T-helper 1 cell (primary cell): Measurements from ENCODE around the gene LAMA2.
"Not testable (repeated sequence)": the region's sequence is repeated elsewhere in the genome, so short reads cannot be mapped to it uniquely, and the experiment has no call there.

Experiments
- DNase-seq, 5 donors: peaks; one replicate each; pipeline ENCODE4 v3.0.0-alpha.2; 2012 to 2020

Gene LAMA2

GRCh38 chr6:129014302-129014701 is 131.4 kb downstream of the LAMA2 start:
- no peak for DNase-seq

DNA sequence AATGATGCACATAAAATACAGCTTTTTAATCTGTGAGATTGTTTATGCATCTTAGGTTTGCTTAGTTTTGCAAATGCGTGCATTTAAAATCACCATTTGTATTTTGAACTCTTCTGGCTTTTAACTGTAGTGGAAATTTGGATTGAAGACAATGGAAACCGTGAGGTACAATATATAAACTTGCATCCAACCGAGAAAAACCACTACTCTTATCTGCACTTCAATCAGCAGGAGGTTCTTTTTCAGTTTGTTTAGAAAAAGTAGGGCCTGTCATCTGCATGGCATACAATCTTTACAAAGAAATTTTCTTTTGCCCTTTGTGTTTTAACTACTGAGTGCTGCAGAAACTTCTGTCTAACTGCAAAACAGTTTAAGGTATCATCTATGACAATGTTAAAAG is 132.8 kb downstream of the LAMA2 start:
- no peak for DNase-seq

DNA sequence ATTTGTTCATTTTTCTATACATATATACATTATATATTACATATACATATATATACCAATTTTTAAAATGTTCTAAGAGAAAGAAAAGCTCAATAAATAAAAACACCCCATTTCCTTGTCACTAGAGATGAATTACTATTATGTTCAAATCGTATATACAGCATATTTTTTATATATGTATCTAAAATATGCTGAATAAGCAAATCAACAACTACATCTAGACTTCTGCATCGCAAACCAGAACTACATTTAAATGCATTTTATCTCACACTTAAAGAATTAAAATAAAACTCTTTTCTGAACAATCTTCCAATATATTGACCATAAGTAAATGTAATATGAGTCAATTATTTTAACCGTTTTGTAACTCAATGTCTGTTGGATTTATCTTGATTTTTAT is 133.9 kb downstream of the LAMA2 start:
- no peak for DNase-seq

DNA sequence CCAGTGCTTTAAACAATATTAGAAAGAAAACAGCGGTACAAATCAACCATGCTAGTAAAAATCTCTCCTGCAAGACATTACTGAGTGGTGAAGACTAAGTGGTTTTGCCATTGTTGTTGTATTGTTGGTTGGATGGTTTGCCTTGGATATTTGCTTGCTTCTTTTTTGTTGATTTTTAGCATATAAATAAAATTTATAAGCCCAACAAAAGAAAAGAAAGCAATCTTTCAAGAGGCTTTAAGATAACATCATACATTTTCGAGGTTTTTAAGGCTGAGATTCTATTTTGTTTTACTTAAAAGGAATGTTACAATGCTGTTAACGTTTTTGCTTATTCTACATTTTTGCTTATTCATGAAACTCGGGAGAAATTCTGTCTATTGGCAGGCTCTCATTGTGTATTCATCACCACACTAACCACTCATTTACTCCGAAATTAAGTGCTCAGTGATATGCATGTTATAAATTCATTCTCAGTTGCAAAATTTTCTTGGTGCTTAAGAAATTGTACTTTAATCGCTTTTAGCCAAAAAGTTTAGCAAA is 139.1 kb downstream of the LAMA2 start:
- DNase-seq = no peak

- DNase-seq = no peak
These were observed 143.7 kb downstream of the LAMA2 start for GRCh38 chr6:129026601-129027000.

GRCh38 chr6:129029778-129030177 is 146.8 kb downstream of the LAMA2 start:
- no peak for DNase-seq

DNA sequence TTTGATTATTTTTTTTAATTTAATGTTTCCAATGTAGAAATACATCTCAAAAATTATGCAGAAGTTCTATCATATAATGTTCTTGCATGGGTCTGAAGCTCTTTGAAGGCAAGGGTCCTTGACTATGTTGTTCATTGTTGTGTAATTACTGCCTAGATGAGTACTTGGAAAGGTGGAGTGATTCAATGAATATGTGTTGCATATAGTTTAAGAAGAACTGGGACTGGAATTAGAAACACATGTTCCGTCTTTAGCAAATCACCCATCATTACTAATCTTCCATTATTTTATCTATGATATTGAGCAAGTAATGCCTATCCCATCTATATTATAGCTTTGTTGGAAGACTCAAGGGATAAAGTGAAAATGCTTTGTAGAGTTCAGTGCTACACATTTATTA is 147.3 kb downstream of the LAMA2 start:
- DNase-seq = no peak

- no peak for DNase-seq
These were observed 148.2 kb downstream of the LAMA2 start for GRCh38 chr6:129031051-129031599.

DNA sequence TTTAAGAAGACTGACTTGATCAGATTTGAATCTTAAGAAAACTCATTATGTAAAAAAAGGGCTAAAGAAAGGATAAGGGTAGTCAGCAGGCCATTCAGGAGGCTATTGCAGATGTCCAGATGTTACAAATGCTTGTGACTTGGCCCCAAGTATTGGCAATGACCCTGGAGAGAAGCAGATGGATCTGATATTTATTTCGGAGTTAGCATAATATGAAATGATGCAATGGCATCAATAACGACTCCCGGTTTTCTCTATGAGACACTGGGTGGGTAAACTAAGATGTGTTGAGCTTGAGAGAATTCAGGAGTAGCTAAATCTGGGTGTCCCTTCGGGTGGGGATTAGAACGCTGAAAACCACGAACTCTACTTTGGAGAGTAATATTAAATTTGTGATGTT is 149.7 kb downstream of the LAMA2 start:
- no peak for DNase-seq

DNA sequence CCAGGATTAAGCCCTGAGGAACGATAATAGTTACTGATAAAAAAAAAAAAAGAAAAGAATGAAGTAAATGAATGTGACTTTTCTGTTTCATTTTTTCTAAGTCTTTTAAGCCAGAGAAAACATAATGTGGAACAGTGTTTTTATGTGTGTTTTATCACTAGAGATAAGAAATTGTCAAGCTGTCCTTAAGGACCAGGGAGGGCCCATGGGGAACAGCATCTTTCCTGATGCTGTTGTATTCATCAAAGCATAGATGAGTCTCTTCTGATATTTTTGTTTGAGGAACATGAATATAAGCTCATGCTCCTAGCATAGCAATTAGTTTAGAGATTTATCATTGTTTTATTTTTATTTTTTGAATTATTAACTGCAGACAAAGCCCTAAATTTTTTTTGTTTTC is 150.2 kb downstream of the LAMA2 start:
- DNase-seq = no peak

- no peak for DNase-seq
These were observed 150.6 kb downstream of the LAMA2 start for GRCh38 chr6:129033581-129033980.

- no peak for DNase-seq
These were observed 158.6 kb downstream of the LAMA2 start for GRCh38 chr6:129041563-129041962.

DNA sequence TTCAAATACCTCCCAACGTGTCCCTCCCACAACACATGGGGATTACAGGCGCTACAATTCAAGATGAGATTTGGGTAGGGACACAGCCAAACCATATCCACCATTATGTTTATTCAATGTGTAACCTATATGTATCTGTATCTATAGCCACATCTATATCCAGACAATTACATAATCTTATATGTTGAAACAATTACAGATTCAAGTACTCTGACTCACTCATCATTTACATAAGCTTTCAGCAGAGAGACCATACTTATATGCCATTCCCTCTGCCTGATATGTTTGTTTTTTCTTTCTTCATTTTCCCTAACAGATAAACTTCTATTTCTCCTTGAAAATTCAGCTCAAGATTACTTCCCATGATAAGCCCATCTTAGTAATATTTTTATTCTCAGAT is 163.6 kb downstream of the LAMA2 start:
- DNase-seq = no peak

GRCh38 chr6:129047834-129048233 is 164.9 kb downstream of the LAMA2 start:
- no peak for DNase-seq

GRCh38 chr6:129050086-129050485 is 167.1 kb downstream of the LAMA2 start:
- no peak for DNase-seq

- not testable (repeated sequence) for DNase-seq
These were observed 170.2 kb downstream of the LAMA2 start for GRCh38 chr6:129053143-129053542.

- no peak for DNase-seq
These were observed 172.9 kb downstream of the LAMA2 start for GRCh38 chr6:129055796-129056195.

GRCh38 chr6:129059650-129060049 is 176.7 kb downstream of the LAMA2 start:
- no peak for DNase-seq

GRCh38 chr6:129069006-129069405 is 186.1 kb downstream of the LAMA2 start:
- no peak for DNase-seq

- DNase-seq = no peak
These were observed 190.1 kb downstream of the LAMA2 start for GRCh38 chr6:129073051-129073450.

- no peak for DNase-seq
These were observed 190.9 kb downstream of the LAMA2 start for GRCh38 chr6:129073691-129074395.

DNA sequence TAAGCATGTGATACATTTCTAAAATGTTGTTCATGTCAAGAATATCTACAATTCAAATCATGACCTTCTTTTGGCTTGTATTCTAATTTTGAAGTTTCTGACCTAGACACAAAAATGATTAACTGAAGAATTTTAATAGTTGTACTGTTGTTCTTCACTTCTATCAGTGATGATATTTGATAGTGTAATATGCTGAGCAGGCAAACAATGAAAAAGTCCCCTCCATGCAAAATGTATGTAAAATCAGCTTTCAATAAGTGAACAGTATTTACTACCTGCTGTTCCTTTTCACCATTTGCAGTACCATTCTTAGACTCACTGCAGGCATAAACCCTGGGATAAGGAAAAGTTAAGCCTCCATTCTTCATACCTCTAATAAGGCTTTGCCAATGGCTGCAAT is 201.5 kb downstream of the LAMA2 start:
- DNase-seq = no peak

GRCh38 chr6:129088481-129088880 is 205.5 kb downstream of the LAMA2 start:
- not testable (repeated sequence) for DNase-seq

GRCh38 chr6:129089357-129089756 is 206.4 kb downstream of the LAMA2 start:
- no peak for DNase-seq

DNA sequence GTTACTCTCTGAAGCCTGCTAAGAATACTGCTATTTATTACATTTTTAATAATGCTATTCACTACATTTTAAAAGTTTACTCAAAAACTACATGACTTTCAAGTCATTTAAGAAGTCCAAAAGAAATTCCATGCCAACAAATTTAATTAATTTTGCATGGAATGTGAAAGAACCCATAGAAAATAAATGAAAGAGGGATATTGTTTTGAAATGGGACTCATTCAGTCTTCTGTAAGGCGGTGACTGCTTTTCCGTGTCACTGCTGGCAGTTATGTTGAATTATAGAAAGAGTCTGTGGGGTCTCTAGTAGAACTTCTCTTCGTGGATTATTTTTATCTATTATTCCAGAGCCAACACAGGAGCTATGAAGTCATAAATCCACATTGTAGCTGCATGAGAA is 211.2 kb downstream of the LAMA2 start:
- no peak for DNase-seq
